GM12875 (cell line): Measurements from ENCODE around the gene WNT3A.
A peak's percentile ranks its signal among the peaks of the same experiment; 100 is the strongest.

Experiments used
- H3K4me3 ChIP-seq: one replicate; pipeline ENCODE4 v1.5.1; 2011; ENCODE audit warnings: low read depth, low read length, control low read depth
- CTCF ChIP-seq: IDR thresholded peaks from 2 replicates; pipeline ENCODE4 v1.5.1; 2011; ENCODE audit warnings: low read depth, mild to moderate bottlenecking, control low read depth, inconsistent platforms, low read length, moderate library complexity, borderline replicate concordance; ENCODE audit not compliant: insufficient read depth

The WNT3A gene

GRCh38 chr1:228000836-228001563 lies 5.8 kb upstream of the WNT3A start:
- no peak overlapping the region for H3K4me3 ChIP-seq

GRCh38 chr1:228001738-228002535 lies 4.9 kb upstream of the WNT3A start:
- TF ChIP-seq CTCF = no peak
- H3K4me3 ChIP-seq = no peak overlapping the region

More at GRCh38 chr1:228000836-228001563, 5.8 kb upstream of the WNT3A start:
- TF ChIP-seq CTCF = no peak

GRCh38 chr1:228002792-228003191 lies 4.0 kb upstream of the WNT3A start:
- H3K4me3 ChIP-seq = no peak overlapping the region
- TF ChIP-seq CTCF = no peak

GRCh38 chr1:228003461-228004330 lies 3.1 kb upstream of the WNT3A start:
- no peak overlapping the region for H3K4me3 ChIP-seq
- TF ChIP-seq CTCF = no peak

- TF ChIP-seq CTCF = peak; percentile 67
- no peak overlapping the region for H3K4me3 ChIP-seq
Measured at GRCh38 chr1:228004331-228004855, 2.4 kb upstream of the WNT3A start.

GRCh38 chr1:228004856-228005462 lies 1.8 kb upstream of the WNT3A start:
- no peak for TF ChIP-seq CTCF
- no peak overlapping the region for H3K4me3 ChIP-seq
